ENCODE results near the gene HAPLN3.

Gene HAPLN3

DNA sequence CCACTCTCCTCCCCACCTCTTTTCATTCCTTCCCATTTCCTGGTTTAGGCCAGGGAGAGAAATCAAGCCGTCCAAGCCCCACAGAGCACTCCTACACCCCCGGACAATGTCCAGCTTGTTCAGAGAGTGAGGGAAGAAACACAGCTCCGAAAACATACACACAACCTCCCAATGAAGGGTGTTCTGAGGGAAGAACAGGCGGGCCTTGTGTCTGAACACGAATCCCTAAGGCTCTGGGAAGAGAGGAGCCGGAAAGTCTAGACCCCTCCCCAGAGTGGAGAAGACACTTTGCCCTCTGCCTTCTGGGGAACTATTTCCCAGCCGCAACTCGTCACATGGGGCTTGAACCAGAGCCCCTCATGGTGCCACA, 61.6 kb downstream of the HAPLN3 start:
- H3K9me3 ChIP-seq (ENCODE audit: control insufficient read depth, insufficient read depth, low read depth, low read length) = no peaks in the 10 kb centered on the region
- no peaks in the 10 kb centered on the region for H3K36me3 ChIP-seq (ENCODE audit: control insufficient read depth in 2 of 2, insufficient read depth in 1 of 2, low read length in 2 of 2)
- CTCF ChIA-PET = interaction anchor here (0.5 to 3.6 kb wide), 18 partner anchors 11 to 355 kb away, joined by 3 to 81 read pairs (median 3); partner anchors contain the start of gene ACAN
- TF ChIP-seq ZNF544 (tag by site-specific recombination; IDR thresholded peaks at IDR 0.05) (no peak), ZNF548 (tag by site-specific recombination; IDR thresholded peaks at IDR 0.05) (no peak), ZNF155 (tag by site-specific recombination; IDR thresholded peaks at IDR 0.05) (no peak), KLF7 (tag by site-specific recombination; IDR thresholded peaks at IDR 0.05; ENCODE audit: borderline replicate concordance) (no peak), ZNF658 (tag by site-specific recombination; IDR thresholded peaks at IDR 0.05) (no peak), YY1 (tag by site-specific recombination; IDR thresholded peaks at IDR 0.05) (no peak), GLIS2 (tag by site-specific recombination; IDR thresholded peaks at IDR 0.05) (no peak), HOXA7 (CRISPR knock-in tag; IDR thresholded peaks at IDR 0.05; ENCODE audit: borderline replicate concordance) (no peak), ZNF530 (tag by site-specific recombination; IDR thresholded peaks at IDR 0.05; ENCODE audit: low read depth) (no peak), ZNF202 (tag by site-specific recombination; IDR thresholded peaks at IDR 0.05; ENCODE audit: borderline replicate concordance) (no peak)
- TF ChIP-seq, protein P1, sequence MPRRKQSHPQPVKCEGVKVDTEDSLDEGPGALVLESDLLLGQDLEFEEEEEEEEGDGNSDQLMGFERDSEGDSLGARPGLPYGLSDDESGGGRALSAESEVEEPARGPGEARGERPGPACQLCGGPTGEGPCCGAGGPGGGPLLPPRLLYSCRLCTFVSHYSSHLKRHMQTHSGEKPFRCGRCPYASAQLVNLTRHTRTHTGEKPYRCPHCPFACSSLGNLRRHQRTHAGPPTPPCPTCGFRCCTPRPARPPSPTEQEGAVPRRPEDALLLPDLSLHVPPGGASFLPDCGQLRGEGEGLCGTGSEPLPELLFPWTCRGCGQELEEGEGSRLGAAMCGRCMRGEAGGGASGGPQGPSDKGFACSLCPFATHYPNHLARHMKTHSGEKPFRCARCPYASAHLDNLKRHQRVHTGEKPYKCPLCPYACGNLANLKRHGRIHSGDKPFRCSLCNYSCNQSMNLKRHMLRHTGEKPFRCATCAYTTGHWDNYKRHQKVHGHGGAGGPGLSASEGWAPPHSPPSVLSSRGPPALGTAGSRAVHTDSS (tag by site-specific recombination; IDR thresholded peaks at IDR 0.05) = no peak
- no peak overlapping the region for H3K4me3 ChIP-seq (ENCODE audit: low read depth, low read length)
- POLR2A ChIA-PET = interaction anchor here (0.7 to 1.0 kb wide), 2 partner anchors 177 to 213 kb away, joined by 3 read pairs; partner anchors contain the start of gene AEN
- H3K27ac ChIP-seq (ENCODE audit: extremely low read depth, low read depth, low read length) = no peak overlapping the region
- no peaks in the 10 kb centered on the region for H3K4me1 ChIP-seq (ENCODE audit: control insufficient read depth, insufficient read depth, low read length)

DNA sequence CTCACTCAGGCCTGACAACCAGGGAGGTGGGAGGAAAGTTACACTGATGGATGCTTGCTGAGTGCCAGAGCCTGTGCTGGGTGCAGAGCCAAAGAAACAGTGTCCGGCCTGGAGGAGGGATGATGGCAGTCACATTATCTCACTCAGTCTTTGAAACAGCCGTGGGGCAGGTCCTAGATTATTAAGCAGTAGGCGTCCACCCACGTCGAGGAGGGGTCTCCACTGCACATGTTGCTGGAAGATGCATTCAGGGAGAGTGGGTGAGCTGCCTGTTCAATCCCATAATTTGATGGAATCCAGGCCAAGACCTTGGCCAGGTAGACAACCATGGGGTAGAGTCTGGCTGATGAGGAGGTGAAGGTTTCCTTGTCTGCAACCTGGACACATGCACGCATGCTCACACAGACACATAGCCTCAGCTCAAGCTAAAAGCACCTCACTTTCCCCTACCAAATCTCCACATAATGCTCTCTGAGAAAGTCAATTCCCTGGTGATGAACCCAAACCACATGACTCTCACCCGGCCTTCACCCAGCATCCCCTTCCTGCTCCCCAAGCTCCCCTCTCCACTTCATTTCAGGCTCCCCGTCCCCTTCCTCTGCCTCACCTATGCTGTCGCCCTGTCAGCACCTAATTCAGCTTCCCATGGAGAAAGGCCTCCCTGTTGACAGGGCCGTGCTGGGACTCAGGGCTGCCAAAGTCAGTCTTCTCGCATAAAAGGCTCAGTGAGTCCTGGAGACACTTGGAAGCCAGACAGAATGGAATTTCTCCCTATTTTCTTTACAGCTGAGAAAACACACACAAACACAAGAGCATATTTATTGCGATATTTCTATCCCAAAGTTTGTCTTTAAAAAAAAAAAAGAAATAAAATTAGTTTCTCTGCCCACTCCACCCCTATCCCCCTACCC, 62.3 kb downstream of the HAPLN3 start:
- Histone ChIP-seq H3K4me3 (ENCODE audit: low read depth, low read length) (no peak overlapping the region), H3K36me3 (ENCODE audit: control insufficient read depth in 2 of 2, insufficient read depth in 1 of 2, low read length in 2 of 2) (no peaks in the 10 kb centered on the region), H3K4me1 (ENCODE audit: control insufficient read depth, insufficient read depth, low read length) (no peaks in the 10 kb centered on the region), H3K27ac (ENCODE audit: extremely low read depth, low read depth, low read length) (no peak overlapping the region), H3K9me3 (ENCODE audit: control insufficient read depth, insufficient read depth, low read depth, low read length) (no peaks in the 10 kb centered on the region)
- no peak for TF ChIP-seq ZNF324 (tag by site-specific recombination; IDR thresholded peaks at IDR 0.05)
- TF ChIP-seq ZFHX2 (tag by site-specific recombination; conservative IDR thresholded peaks at IDR 0.05) = peak; percentile 60
- TF ChIP-seq EGR2 (tag by site-specific recombination; IDR thresholded peaks at IDR 0.05; ENCODE audit: low read depth) = peak; percentile 69
- ChIA-PET POLR2A (no interaction called here), CTCF (interaction anchor here (0.6 to 3.6 kb wide), 6 partner anchors 11 to 176 kb away, joined by 3 to 81 read pairs (median 6); no protein-coding TSS in a partner anchor)

DNA sequence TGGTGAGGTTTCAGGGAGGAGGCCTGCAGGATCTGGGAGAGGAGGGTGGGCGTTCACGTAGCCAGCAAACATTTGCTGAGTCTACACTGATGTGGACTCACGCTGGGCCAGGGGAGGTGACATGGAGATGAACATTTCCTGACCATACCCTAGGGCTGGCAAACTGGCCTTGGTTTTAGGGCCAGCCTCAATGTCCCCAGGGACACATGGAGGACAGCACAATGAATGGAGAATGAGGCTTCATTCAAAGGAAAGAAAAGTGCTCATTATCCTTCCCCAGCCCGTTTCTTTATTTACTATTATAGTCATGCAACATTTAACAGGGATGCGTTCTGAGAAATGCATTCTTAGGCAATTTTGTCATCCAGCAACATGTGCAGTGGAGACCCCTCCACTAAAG, 65.3 kb downstream of the HAPLN3 start:
- Histone ChIP-seq H3K27ac (ENCODE audit: extremely low read depth, low read depth, low read length) (no peak overlapping the region), H3K36me3 (ENCODE audit: control insufficient read depth in 2 of 2, insufficient read depth in 1 of 2, low read length in 2 of 2) (no peaks in the 10 kb centered on the region), H3K4me1 (ENCODE audit: control insufficient read depth, insufficient read depth, low read length) (no peaks in the 10 kb centered on the region), H3K4me3 (ENCODE audit: low read depth, low read length) (no peak overlapping the region), H3K9me3 (ENCODE audit: control insufficient read depth, insufficient read depth, low read depth, low read length) (no peaks in the 10 kb centered on the region)
- TF ChIP-seq ZNF610 (tag by site-specific recombination; IDR thresholded peaks at IDR 0.05; ENCODE audit: borderline replicate concordance) = no peak
- TF ChIP-seq, protein P2, sequence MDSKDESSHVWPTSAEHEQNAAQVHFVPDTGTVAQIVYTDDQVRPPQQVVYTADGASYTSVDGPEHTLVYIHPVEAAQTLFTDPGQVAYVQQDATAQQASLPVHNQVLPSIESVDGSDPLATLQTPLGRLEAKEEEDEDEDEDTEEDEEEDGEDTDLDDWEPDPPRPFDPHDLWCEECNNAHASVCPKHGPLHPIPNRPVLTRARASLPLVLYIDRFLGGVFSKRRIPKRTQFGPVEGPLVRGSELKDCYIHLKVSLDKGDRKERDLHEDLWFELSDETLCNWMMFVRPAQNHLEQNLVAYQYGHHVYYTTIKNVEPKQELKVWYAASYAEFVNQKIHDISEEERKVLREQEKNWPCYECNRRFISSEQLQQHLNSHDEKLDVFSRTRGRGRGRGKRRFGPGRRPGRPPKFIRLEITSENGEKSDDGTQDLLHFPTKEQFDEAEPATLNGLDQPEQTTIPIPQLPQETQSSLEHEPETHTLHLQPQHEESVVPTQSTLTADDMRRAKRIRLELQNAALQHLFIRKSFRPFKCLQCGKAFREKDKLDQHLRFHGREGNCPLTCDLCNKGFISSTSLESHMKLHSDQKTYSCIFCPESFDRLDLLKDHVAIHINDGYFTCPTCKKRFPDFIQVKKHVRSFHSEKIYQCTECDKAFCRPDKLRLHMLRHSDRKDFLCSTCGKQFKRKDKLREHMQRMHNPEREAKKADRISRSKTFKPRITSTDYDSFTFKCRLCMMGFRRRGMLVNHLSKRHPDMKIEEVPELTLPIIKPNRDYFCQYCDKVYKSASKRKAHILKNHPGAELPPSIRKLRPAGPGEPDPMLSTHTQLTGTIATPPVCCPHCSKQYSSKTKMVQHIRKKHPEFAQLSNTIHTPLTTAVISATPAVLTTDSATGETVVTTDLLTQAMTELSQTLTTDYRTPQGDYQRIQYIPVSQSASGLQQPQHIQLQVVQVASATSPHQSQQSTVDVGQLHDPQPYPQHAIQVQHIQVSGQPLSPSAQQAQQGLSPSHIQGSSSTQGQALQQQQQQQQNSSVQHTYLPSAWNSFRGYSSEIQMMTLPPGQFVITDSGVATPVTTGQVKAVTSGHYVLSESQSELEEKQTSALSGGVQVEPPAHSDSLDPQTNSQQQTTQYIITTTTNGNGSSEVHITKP (tag by site-specific recombination; IDR thresholded peaks at IDR 0.05) = 0 out of 2 replicates have a peak, but pooled peaks have one; percentile 21
- TF ChIP-seq ZNF664 (tag by site-specific recombination; IDR thresholded peaks at IDR 0.05) = peak; percentile 70
- POLR2A ChIA-PET = no interaction called here
- CTCF ChIA-PET = interaction anchor here (0.5 kb wide), 1 partner anchor 228 kb away, joined by 5 read pairs; no protein-coding TSS in a partner anchor
